GM18867 (cell line): ENCODE results near the gene TRIM17.

Source experiments
- ATAC-seq: cut with Tn5 transposase; IDR thresholded peaks from one replicate; pipeline ENCODE4 v1.9.1; 2021; ENCODE audit warnings: mild to moderate bottlenecking, moderate library complexity; ENCODE audit not compliant: unreplicated experiment

The TRIM17 gene

DNA sequence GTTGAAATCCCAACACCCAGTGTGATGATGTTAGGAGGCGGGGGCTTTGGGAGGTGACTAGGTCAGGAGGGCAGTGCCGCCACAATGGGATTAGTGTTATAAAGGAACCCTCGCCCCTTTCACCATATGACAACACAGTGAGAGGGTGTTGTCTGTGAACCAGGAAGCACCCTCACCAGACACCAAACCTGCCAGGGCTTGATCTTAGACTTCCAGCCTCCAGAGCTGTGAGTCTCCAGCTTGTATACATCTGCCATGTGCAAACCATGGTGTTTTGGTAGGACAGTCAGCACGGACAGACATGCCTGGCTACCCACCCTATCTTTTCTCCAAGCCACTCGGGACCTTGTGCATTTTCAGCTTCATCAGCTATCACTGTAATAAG, 14.0 kb downstream of the TRIM17 start:
- ATAC-seq = no peak

DNA sequence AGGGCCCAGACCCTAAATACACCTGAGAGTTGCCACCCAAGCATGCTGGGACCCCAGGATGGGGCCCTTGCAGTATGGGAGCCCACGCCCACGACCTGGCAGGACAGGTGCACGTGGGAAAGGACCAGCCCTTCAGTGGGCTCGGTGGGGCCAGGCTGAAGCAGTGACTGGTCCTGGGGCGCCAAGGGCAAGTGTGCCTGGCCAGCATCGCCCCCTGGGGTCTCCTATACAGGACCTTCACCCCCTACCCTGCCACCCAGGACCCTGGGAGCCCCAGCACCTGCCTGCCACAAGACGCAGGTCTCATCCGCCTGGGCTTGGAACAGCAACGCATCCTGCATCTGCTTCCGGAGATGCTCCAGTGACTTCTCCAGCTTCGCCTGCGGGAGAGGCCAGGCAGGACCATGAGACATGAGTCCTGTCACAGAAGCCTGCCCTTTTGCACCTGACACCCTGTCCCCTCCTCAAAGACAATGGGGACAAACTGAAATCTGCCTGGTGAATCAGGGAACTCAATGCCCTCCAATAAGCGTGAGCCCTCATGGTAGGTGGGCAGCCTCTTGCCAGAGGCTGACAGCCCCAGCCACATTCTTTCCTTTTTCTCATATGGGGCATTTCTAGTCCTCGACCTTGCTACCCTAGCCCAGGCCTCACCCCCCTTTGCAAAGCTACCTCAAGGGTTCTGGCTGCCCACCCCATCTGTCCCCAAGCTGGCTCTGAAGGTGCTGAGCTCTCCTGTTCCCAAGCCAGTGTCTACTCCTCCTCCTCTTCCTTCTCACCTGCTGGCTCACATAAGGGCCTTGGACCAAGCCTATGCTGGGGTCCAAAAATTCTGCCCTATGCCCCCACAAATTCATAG, 14.7 kb downstream of the TRIM17 start:
- no peak for ATAC-seq

DNA sequence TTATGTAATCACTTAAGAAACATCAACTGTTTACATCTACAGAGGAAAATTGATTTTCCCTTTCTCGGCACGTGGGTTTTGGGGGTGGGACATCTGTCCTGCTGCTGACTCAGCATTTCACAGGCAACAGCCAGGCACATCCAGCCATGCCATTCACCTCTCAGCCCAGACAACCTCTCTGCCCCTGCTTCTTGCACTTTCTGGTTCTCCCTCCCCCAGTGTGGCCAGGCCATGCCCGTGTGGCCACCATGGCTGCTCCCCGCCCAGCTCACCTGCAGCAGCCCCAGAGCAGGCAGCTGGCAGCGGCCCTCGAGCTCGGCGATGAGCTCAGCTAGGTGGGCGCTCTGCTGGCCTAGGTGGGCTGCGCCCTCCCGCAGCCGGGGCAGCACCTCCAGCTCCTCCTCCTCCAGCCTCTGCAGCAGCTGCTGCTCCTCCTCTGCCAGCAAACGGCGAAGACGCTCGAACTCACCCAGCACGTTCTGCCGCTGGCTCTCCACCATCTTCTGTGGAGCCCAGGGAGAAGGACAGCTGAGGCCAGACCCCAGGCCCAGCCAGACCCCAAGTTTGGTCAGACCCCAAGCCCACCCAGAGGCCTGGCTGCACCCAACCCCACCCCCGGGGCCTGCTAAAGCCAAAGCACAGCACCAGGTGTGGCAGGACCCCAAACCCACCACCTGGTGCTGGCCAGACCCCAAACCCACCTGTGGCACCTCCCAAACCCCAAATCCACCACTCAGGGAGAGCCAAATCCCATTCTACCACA, 15.8 kb downstream of the TRIM17 start:
- no peak for ATAC-seq

DNA sequence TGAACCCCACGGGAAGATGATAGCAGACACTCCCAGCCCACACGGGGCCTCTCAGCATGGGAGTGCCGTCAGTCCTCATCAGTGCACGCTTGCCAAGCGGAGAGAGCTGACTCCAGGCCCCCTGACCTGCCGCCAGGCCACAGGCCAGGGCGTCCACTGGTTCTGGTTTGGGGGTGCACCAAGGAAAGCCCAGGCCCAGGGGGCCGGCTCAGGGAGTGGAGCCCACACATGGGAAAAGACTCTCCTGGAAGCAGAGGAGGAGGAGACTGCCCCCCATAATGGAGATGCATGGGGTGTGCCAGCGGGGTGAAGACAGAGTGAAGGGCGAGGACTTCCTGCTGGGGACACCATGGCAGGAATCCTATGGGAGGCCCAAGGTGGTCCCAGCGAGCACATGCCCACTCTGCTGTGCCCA, 16.4 kb downstream of the TRIM17 start:
- no peak for ATAC-seq

DNA sequence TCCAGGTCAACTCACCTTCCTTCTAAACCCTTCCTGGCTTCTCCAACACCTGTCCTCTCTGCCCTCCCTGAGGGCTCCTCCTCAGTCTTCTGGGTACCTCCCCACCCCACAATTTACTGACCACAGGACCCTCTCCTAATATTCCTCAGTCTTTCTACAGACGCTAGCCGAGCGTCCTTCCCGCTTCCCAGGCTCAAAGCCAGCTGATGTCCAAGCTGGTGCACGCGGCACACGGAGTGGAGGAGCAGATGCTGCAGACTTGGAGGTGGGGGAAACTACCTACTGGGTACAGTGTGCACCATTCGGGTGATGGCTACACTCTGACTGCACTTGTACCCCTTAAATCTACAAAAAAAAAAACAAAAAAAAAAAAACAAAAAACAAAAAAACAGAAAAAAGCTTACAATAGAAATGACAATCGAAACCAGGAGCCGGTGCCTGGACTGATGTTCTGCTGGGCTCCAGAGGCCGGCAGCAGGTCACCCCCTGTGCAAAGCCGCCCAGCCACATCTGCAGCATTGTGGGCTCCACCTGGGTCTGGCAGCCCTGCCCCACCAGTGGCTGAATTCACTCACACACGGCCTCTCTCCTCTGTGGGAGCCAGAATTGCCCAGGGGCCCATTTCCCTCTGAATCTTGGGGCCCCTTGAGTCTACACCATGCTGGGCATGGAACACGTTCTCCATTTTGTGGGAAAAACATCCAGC, 17.0 kb downstream of the TRIM17 start:
- ATAC-seq = no peak

DNA sequence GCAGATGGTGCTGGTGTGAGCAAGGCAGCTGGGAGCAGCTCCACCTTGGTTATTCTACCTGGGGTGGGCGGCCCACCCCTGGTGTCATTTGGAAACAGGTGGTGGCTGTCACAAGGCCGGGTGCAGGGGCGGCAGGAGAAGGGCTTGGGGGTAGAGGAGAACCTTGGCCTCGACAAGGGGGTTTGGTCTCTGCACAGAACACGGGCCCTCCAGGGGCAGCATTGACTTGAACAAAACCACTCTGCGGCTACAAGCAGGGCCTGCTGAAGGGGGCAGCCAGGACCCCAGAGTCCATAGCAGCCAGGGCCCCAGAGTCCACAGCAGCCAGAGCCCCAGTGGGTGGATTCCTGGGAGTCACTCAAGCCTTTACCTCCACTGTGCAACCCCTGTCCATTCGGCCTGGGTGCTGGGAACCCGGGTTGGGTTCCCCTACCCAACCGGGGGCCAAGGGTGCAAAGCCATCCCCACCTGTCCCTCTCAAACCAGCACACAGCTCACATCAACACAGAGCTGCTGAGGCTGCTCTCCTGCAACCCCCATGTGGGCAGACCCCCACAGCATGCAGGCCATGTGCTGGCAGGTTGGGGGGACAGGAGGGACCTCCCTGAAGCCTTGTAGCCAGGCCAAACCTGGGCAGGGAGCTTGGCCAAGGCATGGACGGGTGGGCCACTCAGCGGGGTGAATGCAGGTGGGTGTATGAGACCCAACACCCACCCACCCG, 17.8 kb downstream of the TRIM17 start:
- no peak for ATAC-seq

DNA sequence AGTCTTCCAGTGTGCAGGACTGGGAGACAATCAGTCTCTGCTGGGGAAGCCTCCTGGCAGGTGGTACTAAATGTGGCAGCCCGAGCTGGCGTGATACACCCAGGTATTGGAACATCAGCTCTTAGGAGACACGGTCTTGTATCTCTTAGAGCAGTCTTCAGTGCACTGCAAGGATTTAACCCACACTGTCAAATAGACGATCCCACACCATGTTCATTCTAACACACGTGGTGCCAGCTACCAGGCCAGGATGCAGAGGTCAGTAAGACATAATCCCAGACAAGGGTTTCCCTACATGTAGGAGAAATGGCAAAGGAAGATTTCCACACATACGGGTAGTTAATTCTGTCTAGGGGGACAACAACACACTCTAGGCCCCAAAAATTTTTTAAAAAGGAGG, 18.7 kb downstream of the TRIM17 start:
- ATAC-seq = no peak

DNA sequence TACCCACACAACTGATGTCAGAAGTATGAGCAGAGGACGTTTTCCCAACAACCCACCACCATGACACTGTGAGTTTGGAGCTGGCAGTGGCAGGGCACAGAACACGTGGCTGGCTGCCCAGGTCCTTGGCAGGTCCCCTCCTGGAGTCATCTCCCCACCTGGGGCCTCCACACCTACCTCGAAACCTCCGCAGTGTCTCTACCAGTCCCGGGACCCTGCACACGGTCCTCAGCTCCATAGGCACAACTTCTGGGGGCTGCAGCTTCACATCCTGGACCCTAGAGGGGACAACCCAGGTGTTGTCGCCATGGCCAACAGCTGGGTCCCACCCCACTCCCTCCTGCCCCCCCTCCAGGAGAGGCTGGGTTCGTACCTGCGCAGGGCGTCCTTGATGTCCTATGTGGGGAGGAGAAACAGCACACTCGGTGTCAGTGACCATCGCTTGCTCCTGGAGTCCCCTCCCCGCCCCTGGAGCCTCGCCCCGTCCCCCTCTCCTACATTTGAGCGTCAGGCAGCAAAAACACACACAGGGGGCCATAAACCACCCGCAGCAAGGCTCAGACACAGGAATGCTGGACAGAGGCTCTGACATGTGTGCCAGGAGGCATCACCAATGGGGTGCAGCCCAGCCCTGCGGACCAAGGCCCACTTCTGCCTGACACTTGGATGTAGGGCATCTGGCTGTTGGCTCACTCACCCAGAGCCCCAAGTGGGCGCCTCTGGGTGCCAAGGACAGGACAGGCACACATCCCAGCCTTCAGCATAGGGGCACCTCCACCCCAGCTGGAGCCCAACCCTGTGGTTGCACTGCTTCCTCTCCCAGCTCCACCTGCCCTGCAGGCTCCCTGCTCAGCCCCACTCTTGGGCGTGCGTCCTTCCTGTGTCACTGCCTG, 19.6 kb downstream of the TRIM17 start:
- ATAC-seq = no peak

DNA sequence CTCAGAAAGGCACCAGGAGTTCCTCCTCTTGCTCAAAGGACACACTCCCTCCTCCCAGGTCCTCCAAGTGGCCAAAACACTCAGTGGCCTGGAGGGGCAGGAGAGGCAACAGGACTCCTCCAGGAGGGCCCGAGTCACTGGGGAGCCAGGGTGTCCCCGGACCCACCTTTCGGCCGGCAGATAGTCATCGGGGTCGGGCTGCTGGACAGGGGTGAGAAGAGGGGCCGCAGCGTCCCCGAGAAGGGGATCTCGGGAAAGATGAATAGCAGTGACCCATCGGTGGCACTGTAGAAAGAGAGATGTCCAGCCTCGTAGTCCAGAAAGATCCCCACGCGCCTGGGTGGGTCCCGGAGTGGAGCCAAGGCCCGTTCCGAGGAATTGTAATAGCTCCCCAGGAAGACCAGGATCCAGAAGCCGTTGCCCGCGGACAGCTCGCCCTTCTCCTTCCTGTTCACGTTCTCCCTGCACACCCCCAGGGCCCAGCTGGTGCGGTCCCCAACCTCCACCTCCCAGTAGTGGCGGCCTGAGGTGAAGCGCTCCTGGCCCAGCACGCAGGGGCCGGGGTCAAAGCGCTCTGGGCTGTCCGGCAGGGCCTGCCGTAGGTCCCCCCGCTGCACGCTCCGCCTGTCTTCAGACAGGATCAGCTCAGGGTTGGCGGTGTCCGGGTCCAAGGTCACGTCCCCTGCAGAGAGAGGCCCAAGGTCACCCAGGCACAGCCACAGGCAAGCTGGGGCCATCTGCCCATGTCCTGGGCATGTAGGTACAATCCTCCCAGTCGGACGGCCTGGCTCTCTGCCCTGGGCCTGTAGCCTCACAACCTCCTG, 21.9 kb downstream of the TRIM17 start:
- no peak for ATAC-seq

DNA sequence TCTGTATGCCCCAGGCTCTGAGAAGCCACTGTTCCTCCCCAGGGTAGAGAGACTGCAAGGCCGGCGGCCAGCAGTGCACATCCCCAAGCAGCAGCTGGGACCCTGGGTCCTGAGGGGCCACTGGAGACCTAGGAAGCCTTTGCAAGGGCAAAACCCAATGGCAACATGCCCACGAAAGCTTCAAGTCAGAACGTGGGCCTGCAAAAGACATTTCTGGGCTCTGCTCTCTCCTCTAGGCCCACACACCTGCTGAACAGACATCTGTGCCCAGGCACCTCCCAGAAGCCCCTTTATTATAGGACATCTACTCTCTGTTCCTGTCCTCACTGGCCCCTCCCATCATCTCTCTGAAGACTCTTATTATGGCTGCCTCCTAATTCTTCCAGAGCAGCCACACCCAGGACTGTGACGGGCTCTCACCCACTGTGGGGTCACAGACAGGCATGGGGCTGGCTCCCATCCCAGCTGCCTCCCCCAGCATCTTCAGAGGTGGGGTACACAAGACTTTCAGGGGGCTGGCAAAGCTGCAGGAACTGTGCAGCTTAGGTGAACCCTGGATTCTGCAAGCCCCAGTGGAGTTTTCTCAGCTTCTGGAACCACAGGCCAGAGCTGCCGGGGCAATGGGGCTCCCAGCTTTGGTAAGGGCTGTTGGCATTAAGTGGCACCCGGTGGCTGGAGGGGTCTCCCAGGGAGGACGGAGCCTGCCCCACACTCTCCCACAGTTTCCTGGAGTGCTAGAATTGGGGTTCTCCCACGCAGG, 22.7 kb downstream of the TRIM17 start:
- ATAC-seq = no peak

DNA sequence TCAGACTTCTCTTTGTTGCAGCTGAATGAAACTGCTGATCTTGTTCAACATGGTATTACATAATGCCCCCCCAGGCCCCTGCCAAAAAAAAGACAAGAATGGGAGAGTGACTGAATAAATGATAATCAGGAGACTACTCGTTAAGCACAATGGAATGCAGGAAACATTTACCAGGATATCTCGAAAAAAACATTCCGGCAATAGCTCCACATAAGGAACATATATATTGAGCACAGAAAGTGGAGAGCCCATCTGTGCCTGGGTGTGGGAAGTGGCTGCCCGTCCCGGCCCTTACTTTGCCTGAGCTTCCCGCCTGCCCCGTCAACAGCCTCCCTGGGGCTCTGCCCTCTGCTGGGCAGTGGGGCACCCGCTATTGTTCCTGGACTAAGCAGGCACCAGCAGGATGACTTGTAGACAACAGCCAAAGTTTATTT, 23.4 kb downstream of the TRIM17 start:
- no peak for ATAC-seq

DNA sequence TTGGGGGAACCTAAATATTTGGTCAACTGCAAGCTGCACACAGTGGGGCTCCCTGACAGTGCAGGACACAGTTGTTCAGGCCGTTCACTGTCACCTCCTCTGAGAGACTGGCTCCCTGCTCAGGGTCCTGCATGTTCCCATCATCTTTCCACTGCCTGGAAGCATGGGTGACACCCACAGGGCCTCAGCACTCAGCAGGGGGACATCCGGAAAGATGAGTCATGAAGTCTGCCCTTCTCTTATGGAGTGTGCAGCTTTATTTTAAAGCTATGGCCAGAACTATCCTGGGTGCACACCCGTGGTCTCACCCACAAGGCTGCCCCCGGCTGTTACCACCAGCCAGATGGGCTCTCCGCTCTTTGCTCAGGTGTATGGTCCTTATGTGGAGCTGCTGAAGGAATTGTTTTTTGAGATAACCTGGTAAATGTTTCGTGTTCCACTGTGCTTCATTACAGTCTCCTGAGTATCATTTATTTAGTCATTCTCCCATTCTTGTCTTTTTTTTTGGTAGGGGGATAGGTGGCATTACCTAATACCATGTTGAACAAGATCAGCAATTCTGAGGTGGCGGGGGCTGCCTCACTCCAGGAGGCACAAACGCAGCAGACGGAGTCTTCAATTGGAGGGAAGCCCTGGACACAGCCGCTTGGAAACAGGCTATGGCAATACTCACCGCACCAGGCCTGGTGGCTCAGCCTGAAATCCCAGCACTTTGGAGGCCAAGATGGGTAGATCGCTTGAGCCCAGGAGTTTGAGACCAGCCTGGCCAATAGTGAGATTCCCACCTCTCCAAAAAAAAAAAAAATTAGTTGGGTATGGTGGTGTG, 24.3 kb downstream of the TRIM17 start:
- ATAC-seq = no peak

DNA sequence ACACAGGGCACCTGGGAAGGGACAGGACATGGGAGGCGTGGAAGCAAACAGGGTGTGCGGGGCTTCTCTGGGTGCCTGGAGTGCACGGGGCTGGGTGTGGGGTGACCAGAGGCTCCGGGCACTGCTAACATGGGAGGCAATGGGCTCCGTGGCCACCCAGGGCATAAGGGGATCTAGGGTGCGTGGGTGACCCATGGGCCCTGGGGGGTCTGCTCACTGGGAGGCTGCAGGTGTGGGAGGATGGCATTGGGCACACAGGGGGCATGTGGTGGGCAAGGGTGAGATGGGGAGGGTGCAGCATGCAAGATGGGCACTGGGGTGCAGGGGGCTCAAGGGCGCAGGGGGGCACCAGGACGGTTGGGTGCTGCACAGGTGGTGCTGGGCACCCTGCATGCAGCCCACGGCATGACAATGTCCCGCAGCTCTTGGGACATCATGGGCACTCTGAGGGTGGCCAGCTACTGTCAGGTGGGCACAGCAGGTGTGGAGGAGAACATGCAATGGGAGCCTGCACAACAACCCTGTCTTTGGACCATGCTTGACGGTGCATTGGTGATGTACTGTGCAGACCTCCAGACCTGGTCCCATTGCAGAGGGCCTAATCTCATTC, 25.1 kb downstream of the TRIM17 start:
- no peak for ATAC-seq

DNA sequence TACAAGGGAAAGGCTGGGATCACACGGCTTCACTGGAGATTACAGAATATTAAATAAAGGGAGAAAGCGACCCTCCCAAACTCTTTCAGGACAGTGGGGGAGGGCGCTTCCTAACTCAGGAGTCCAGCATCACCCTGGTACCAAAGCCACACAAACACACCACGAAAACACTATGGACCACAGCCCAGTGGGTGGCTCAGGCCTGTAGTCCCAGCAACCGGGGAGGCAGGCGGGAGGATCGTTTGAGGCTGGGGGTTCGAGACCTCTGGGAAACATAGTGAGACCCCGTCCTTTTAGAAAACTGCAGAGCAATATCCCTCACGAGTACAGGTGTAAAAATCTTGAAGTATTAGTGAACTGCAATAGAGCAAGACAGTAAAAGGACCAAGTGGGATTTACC, 26.0 kb downstream of the TRIM17 start:
- ATAC-seq = no peak

DNA sequence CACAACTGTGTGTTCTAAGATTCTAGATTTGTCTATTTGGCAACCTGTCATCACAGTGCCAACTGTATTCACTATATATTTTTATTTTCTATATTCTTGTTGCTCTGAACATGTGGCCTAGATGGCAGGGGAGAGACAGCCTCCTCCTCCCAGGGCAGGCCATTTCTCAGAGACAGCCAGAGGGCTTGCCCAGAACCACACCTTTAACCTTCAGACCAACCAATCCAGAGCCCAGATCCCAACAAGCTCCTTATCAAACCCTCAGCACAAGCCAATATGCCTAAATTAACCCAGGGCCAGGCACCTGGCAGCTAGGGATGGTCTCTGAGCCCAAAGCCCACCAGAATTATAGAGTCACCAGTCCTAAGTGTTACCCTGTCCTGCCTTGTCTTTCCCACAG, 29.3 kb downstream of the TRIM17 start:
- no peak for ATAC-seq

DNA sequence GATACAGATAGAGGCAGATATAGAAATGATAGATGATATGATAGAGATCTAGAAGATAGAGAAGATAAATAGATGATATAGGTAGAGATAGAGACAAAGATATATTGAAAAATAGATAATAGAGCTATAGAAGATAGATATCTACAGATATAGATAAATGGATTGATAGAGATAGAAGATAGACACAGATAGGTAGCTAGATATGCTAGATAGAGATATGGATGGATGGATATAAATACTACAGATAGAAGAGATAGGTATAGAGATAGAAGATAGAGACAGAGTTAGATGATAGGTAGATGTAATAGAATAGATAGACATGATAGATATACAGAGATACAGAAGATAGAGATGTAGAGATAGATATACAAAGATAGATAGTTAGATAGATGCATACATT, 31.4 kb downstream of the TRIM17 start:
- ATAC-seq = no peak

DNA sequence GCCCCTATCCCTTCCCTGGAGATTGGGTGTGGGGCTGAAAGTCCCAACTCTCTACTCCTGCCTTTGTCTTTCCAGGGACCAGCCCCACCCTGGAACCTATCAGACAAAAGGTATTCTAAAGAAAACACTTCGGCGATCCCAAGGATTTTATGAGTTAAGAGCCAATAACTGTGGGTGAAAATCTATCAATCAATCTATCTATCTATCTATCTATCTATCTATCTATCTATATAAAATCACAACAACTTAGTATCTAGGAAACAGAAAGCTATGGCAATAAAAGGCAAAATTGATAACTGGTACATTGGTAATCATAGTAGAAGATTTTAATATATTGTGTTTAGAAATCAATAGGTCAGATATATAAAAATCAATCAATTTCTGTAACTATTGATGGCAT, 32.9 kb downstream of the TRIM17 start:
- ATAC-seq = no peak
